DND-41 (cell line): Measurements from ENCODE around the gene MICAL2.
A peak's percentile ranks its signal among the peaks of the same experiment; 100 is the strongest.

Source experiments
- ATAC-seq: fragments of 200-7000 bp; cut with Tn5 transposase; 3 replicates; pipeline ENCODE4 v1.9.1; 2021; ENCODE audit warnings: low read depth; ENCODE audit not compliant: insufficient read depth
- DNase-seq: peaks from one replicate; pipeline ENCODE4 v3.0.0-alpha.2; 2020
- H2AFZ ChIP-seq: 2 replicates; pipeline ENCODE4 v1.6.0; 2012; ENCODE audit warnings: low read depth, low read length
- H3K27ac ChIP-seq: 2 replicates; pipeline ENCODE4 v1.5.1; 2012; ENCODE audit warnings: low read length, inconsistent platforms
- H3K27me3 ChIP-seq: fragments of 200-600 bp; sonication (generic); 2 replicates; pipeline ENCODE4 v1.6.0; 2012; ENCODE audit warnings: low read length, mild to moderate bottlenecking, inconsistent platforms; ENCODE audit not compliant: insufficient read depth, poor library complexity
- H3K36me3 ChIP-seq: 2 replicates; pipeline ENCODE4 v1.5.1; 2012; ENCODE audit warnings: low read length, inconsistent platforms; ENCODE audit not compliant: insufficient read depth
- H3K4me1 ChIP-seq: 2 replicates; pipeline ENCODE4 v1.5.1; 2012; ENCODE audit warnings: mild to moderate bottlenecking, low read length; ENCODE audit not compliant: insufficient read depth
- H3K4me2 ChIP-seq: 2 replicates; pipeline ENCODE4 v1.6.0; 2012; ENCODE audit warnings: mild to moderate bottlenecking, moderate library complexity, low read length, inconsistent platforms; ENCODE audit not compliant: insufficient read depth
- H3K4me3 ChIP-seq, 2 experiments: fragments of 200-600 bp in 1 of 2; shearing (Covaris generic) in 1 of 2; 2 replicates each; pipeline ENCODE4 v1.5.1; 2012 to 2016; ENCODE audit warnings: inconsistent platforms in 2 of 2, low read length in 2 of 2, mild to moderate bottlenecking in 2 of 2, low read depth in 1 of 2, moderate library complexity in 1 of 2
- H3K79me2 ChIP-seq: 2 replicates; pipeline ENCODE4 v1.6.0; 2012; ENCODE audit warnings: low read length, inconsistent platforms; ENCODE audit not compliant: insufficient read depth
- H3K9ac ChIP-seq: 2 replicates; pipeline ENCODE4 v1.6.0; 2012; ENCODE audit warnings: low read depth, mild to moderate bottlenecking, inconsistent platforms, low read length, moderate library complexity
- H3K9me3 ChIP-seq: 2 replicates; pipeline ENCODE4 v1.5.1; 2012; ENCODE audit warnings: low read length, moderate library complexity, mild to moderate bottlenecking, inconsistent platforms; ENCODE audit not compliant: insufficient read depth, severe bottlenecking
- H4K20me1 ChIP-seq: 2 replicates; pipeline ENCODE4 v1.6.0; 2012; ENCODE audit warnings: low read length; ENCODE audit not compliant: insufficient read depth
- EZH2 ChIP-seq: IDR thresholded peaks from 3 replicates; pipeline ENCODE4 v1.6.1; 2012; ENCODE audit warnings: borderline replicate concordance, low read depth, mild to moderate bottlenecking, moderate library complexity, low read length, inconsistent platforms; ENCODE audit not compliant: severe bottlenecking
- TF ChIP-seq, protein P1 (sequence below): IDR thresholded peaks from 2 replicates; pipeline ENCODE4 v1.5.1; 2012; ENCODE audit warnings: borderline replicate concordance, low read length, moderate library complexity, mild to moderate bottlenecking; ENCODE audit not compliant: poor library complexity, severe bottlenecking; ENCODE audit errors: extremely low read depth

MICAL2 gene

DNA sequence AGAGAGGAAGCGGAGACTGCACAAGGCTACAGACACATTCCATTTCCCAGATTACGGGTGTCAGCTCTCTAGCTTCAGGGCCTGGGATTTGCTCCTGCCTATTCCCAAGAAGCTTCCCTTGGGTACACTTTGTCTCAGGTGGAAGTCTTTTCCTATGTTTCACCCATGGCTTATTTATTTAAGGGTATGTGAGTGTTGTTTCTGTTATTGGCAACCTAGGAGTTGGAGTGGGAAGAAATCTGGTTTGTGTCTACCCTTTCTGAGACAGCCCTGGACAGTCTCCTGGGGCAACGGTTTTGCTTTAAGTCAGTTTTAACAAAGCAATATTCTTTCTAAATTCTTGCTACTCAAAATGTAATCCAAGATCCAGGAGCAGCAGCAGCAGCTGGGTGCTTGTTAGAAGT lies 127.0 kb downstream of the MICAL2 start:
- no peak overlapping the region for H2AFZ ChIP-seq
- no peak overlapping the region for H3K9ac ChIP-seq
- H3K9me3 ChIP-seq = no peaks in the 10 kb centered on the region
- no peaks in the 10 kb centered on the region for H3K36me3 ChIP-seq
- no peak for TF ChIP-seq EZH2
- TF ChIP-seq, protein P1, sequence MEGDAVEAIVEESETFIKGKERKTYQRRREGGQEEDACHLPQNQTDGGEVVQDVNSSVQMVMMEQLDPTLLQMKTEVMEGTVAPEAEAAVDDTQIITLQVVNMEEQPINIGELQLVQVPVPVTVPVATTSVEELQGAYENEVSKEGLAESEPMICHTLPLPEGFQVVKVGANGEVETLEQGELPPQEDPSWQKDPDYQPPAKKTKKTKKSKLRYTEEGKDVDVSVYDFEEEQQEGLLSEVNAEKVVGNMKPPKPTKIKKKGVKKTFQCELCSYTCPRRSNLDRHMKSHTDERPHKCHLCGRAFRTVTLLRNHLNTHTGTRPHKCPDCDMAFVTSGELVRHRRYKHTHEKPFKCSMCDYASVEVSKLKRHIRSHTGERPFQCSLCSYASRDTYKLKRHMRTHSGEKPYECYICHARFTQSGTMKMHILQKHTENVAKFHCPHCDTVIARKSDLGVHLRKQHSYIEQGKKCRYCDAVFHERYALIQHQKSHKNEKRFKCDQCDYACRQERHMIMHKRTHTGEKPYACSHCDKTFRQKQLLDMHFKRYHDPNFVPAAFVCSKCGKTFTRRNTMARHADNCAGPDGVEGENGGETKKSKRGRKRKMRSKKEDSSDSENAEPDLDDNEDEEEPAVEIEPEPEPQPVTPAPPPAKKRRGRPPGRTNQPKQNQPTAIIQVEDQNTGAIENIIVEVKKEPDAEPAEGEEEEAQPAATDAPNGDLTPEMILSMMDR = no peak
- peaks cover 52% of the 10 kb centered on the region for H3K4me1 ChIP-seq
- no peaks in the 10 kb centered on the region for H3K79me2 ChIP-seq
- DNase-seq = no peak
- no peak overlapping the region for H3K4me2 ChIP-seq
- 0 out of 2 replicates have a peak overlapping the region, but pooled peaks have one; percentile 24 for H3K27ac ChIP-seq
- no peak for ATAC-seq
- no peaks in the 10 kb centered on the region for H4K20me1 ChIP-seq
- H3K4me3 ChIP-seq = no peak overlapping the region
- H3K27me3 ChIP-seq = no peaks in the 10 kb centered on the region

DNA sequence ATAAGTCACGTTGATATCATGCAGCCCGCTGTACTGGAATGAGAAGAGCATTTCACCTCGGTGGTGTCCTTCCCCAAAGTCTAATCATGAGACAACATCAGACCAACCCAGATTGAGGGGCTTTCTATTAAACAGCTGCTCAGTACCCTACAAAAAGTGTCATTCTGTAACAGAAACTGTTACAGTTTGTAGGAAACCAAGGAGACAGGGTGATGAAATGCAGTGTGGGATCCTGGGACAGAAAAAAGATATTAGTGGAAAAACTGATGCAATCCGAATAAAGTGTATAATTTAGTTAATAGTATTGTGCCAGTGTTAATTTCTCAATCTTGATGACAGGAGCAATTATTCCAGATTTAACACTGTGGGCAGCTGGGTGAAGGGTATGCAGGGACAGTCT lies 128.0 kb downstream of the MICAL2 start:
- H3K4me2 ChIP-seq = no peak overlapping the region
- no peaks in the 10 kb centered on the region for H3K79me2 ChIP-seq
- H3K9ac ChIP-seq = no peak overlapping the region
- TF ChIP-seq, protein P1 = no peak
- TF ChIP-seq EZH2 = no peak
- ATAC-seq (no peak), DNase-seq (no peak)
- H3K9me3 ChIP-seq = no peaks in the 10 kb centered on the region
- no peak overlapping the region for H2AFZ ChIP-seq
- no peaks in the 10 kb centered on the region for H3K36me3 ChIP-seq
- H3K27ac ChIP-seq = no peak overlapping the region
- no peaks in the 10 kb centered on the region for H4K20me1 ChIP-seq
- no peak overlapping the region for H3K4me3 ChIP-seq
- H3K27me3 ChIP-seq = no peaks in the 10 kb centered on the region
- peaks cover 62% of the 10 kb centered on the region for H3K4me1 ChIP-seq

DNA sequence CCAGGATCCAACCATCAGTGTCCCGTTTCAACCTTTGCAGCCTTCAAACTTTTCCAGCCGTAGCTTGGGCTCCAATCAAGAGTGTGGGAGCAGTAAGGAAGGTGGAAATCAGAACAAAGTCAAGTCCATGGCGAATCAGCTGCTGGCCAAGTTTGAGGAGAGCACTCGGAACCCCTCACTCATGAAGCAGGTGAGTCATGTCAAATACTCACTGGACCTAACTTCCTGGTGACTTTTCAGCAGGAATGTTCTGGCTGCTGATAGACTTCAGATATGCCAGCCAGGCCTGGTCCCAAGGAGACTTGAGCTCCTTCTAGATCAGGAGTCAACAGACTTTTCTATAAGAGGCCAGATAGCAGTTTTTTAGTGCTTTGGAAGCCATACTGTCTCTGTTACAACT lies 129.0 kb downstream of the MICAL2 start:
- Histone ChIP-seq H3K4me1 (peaks cover 70% of the 10 kb centered on the region), H3K27me3 (no peaks in the 10 kb centered on the region), H3K36me3 (no peaks in the 10 kb centered on the region), H3K79me2 (no peaks in the 10 kb centered on the region), H3K4me3 (no peak overlapping the region), H4K20me1 (no peaks in the 10 kb centered on the region), H3K27ac (peak overlapping the region; percentile 84), H2AFZ (peak overlapping the region; percentile 5; the same call in 1 of the 2 replicates), H3K4me2 (no peak overlapping the region), H3K9ac (no peak overlapping the region), H3K9me3 (no peaks in the 10 kb centered on the region)
- DNase-seq (no peak), ATAC-seq (no peak)
- TF ChIP-seq EZH2 = no peak
- TF ChIP-seq, protein P1 = no peak

GRCh38 chr11:12239804-12240371 lies 129.5 kb downstream of the MICAL2 start:
- no peak overlapping the region; the same call in 1 of the 2 replicates for H3K9ac ChIP-seq
- no peak for TF ChIP-seq EZH2
- TF ChIP-seq, protein P1 = no peak
- peak; percentile 69 for DNase-seq
- ATAC-seq = peak; percentile 34
- no peak overlapping the region for H3K4me2 ChIP-seq
- no peaks in the 10 kb centered on the region for H3K36me3 ChIP-seq
- H3K9me3 ChIP-seq = no peaks in the 10 kb centered on the region
- H3K4me1 ChIP-seq = peaks cover 70% of the 10 kb centered on the region
- no peaks in the 10 kb centered on the region for H4K20me1 ChIP-seq
- no peak overlapping the region for H3K4me3 ChIP-seq
- no peaks in the 10 kb centered on the region for H3K79me2 ChIP-seq
- peak overlapping the region; percentile 15; the same call in 1 of the 2 replicates for H2AFZ ChIP-seq
- peak overlapping the region; percentile 84 for H3K27ac ChIP-seq
- H3K27me3 ChIP-seq = no peaks in the 10 kb centered on the region
